AG08395 (cell line): ENCODE measurements around the gene CLRN3.

Source experiments
- DNase-seq: peaks from one replicate; pipeline ENCODE4 v3.0.0; 2012; ENCODE audit warnings: mixed read lengths, low spot score

The CLRN3 gene

GRCh38 chr10:127848226-127848625, 44.5 kb downstream of the CLRN3 start:
- DNase-seq, result no peak

DNA sequence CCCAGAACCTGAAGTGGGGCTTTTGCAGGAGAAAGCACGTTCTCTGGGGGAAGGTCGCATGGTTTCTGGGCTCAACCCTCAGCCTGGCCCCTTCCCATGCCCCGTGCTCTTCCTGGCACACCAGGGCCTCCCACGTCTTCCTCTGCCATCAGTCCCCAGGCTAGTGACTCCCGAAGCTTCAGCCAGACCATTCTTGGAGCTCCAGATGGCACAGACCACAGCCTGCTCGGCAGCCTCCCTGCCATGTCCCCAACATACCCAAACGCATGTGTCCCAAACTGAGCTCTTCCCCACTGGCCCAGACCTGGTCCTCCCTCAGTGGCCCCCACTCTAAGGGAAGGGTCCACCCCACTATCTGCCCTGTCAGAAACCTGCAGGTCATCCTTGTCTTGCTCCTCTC, 47.0 kb downstream of the CLRN3 start:
- DNase-seq, result no peak

- no peak for DNase-seq
Observed at GRCh38 chr10:127840884-127841283, 51.9 kb downstream of the CLRN3 start.

GRCh38 chr10:127836966-127837365, 55.8 kb downstream of the CLRN3 start:
- DNase-seq, result no peak

- DNase-seq, result no peak
Observed at GRCh38 chr10:127836176-127836575, 56.6 kb downstream of the CLRN3 start.

GRCh38 chr10:127834791-127835190, 58.0 kb downstream of the CLRN3 start:
- DNase-seq, result no peak

DNA sequence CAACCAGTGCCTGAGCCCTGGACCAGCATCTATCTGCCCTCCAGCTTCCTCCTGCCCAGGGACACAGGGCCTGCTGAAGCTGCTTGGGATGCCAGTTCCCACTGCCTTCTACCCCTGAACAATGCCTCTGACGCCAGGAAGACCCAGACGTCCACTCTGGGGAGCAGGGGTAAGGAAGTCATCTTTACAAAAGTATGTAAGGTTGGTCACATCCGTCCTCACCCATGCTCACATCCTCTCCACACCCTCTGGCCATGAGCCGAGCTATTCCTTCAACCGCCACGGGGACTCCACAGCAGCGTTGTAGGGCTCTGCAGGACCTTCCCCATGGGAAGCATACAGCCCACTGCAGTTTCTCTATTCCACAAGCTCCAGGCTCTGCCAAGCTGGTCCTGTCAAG, 58.5 kb downstream of the CLRN3 start:
- no peak for DNase-seq

DNA sequence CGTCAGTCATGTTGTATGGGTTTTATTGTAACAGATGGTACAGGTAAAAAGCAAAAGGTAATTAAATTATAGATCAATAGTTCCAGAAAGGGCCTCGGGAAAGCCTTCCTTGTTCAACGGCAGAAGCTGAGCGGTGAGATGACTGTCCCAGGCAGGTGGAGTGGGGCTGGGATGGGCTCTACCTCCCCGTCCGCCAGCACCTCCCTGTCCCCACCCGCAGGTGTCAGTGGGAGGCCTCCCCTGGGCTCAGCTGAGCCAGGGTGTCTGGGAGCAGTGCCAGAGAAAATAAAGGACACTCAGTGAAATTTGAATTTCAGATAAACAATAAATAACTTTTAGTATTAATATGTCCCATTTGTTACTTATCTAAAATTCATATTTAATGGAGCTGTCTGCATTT, 58.9 kb downstream of the CLRN3 start:
- DNase-seq, result no peak

DNA sequence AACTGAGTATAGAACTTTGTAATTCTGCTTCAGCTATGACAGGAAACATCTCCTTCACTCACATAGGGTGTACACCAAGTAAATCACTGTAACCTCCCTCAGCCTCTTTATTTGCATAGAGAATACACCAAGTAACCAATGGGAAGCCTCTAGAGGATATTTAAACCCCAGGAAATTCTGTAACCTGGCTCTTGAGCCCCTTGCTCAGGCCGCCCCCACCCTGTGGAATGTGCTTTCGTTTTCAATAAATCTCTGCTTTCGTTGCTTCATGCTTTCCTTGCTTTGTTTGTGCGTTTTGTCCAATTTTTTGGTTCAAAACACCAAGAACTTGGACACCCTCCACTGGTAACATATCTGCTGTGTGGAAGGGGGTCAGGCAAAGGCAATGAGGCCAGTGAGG, 60.2 kb downstream of the CLRN3 start:
- DNase-seq, result no peak

DNA sequence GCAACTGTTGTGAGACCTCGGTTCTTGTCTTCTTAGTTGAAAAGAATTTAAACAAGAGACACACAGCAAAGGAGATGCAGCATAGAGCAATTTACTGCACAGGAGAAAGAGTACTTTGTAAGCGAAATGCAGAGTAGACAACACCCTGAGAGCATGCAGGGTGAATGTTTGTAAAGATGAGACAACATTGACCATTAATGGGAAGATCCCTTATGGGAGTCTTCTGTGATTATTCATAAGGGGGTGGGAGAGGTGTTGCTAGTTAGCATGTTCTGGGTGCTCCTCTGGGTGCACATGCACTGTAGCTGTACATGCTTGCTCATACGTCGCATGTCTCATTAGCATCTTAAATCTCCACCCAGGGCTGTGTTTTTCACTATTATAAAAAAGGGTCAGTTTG, 62.3 kb downstream of the CLRN3 start:
- no peak for DNase-seq
